HL-60 (cell line): Measurements from ENCODE around the gene CEBPB.

Experiments
- GABPA ChIP-seq: IDR thresholded peaks from 2 replicates; pipeline ENCODE4 v1.6.1; 2012; ENCODE audit warnings: low read depth
- POLR2AphosphoS5 ChIP-seq: IDR thresholded peaks from 2 replicates; pipeline ENCODE4 v1.6.1; 2012; ENCODE audit warnings: low read depth
- SPI1 ChIP-seq: IDR thresholded peaks from 2 replicates; pipeline ENCODE4 v1.6.1; 2012; ENCODE audit warnings: low read depth, mild to moderate bottlenecking, borderline replicate concordance
- TF ChIP-seq, protein P1 (sequence below): IDR thresholded peaks from one replicate; pipeline ENCODE4 v1.5.1; 2011; ENCODE audit warnings: low read length, control low read depth, inconsistent platforms; ENCODE audit not compliant: insufficient read depth

DNA sequence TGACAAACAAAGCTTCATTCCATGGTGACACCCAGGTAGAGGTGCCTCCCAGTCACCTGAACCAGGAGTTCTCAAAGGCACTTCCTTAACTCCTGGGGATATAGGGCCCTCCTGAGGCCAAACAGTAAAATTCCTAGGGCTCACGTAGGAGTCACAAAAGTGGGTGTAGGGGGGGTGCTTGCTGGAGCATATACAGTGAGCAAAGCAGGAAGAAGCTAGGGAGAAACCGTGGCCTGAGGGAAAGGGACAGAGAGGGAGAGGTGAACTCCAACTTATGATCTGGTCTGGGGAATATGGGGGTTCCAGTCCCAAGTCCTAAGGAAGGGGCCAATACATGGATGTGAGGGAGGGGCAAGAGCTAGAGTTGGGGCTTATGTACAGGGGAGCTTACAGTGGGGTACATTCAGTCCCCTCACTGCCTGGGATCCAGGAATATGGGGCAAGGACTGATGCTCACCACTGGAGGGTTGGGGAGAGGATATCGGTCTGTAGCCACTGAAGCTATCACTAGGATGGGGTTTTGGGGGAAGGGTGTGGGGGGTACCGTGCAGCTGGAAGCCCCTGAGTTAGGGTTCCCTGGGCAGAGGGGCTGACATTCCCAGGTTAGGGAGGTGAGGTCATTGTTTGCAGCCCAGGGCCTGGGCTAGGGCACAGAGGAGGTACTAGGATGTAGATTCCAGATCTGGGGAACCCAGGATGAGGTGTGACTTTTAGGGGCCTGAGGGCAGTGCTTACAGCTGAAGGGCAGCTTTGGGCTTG is 38.1 kb upstream of the CEBPB start:
- TF ChIP-seq, protein P1, sequence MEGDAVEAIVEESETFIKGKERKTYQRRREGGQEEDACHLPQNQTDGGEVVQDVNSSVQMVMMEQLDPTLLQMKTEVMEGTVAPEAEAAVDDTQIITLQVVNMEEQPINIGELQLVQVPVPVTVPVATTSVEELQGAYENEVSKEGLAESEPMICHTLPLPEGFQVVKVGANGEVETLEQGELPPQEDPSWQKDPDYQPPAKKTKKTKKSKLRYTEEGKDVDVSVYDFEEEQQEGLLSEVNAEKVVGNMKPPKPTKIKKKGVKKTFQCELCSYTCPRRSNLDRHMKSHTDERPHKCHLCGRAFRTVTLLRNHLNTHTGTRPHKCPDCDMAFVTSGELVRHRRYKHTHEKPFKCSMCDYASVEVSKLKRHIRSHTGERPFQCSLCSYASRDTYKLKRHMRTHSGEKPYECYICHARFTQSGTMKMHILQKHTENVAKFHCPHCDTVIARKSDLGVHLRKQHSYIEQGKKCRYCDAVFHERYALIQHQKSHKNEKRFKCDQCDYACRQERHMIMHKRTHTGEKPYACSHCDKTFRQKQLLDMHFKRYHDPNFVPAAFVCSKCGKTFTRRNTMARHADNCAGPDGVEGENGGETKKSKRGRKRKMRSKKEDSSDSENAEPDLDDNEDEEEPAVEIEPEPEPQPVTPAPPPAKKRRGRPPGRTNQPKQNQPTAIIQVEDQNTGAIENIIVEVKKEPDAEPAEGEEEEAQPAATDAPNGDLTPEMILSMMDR, result no peak
- TF ChIP-seq GABPA (no peak), SPI1 (no peak), POLR2AphosphoS5 (no peak)
